WTC11 (cell line): Measurements from ENCODE around the gene POLA1. TPM values are rescaled to one million over a fixed set of nuclear protein-coding genes. Genes with fewer than 3 reads are reported as not detected.

ENCODE experiments used
- ATAC-seq: fragments of 200-7000 bp; cut with Tn5 transposase; 2 replicates; pipeline ENCODE4 v1.10.0; 2021; ENCODE audit warnings: mild to moderate bottlenecking, moderate library complexity
- CTCF ChIA-PET: fragments of 300-600 bp; sonication (Branson Sonifier 250); formaldehyde crosslinking; loops from one replicate; lab custom pipeline; 2021; ENCODE audit warnings: antibody characterized with exemption; lab: Charles Lee
- POLR2A ChIA-PET: fragments of 350-600 bp; sonication (Branson Sonifier 250); formaldehyde crosslinking; loops from one replicate; lab custom pipeline; 2021; ENCODE audit warnings: antibody characterized with exemption; lab: Charles Lee
- DNase-seq: peaks from one replicate; pipeline ENCODE4 v3.0.0; 2021; ENCODE audit warnings: low spot score
- H3K27ac Mint-ChIP-seq: 2 replicates; pipeline ENCODE4 v1.8.0; 2021; ENCODE audit warnings: mixed read lengths
- H3K27me3 Mint-ChIP-seq: 2 replicates; pipeline ENCODE4 v1.8.0; 2021; ENCODE audit warnings: low read depth, mild to moderate bottlenecking, moderate library complexity, mixed read lengths
- H3K36me3 Mint-ChIP-seq: 2 replicates; pipeline ENCODE4 v1.8.0; 2021; ENCODE audit warnings: mixed read lengths
- H3K4me1 Mint-ChIP-seq: 2 replicates; pipeline ENCODE4 v1.8.0; 2022; ENCODE audit warnings: mixed read lengths
- H3K4me3 Mint-ChIP-seq: 2 replicates; pipeline ENCODE4 v1.8.0; 2021; ENCODE audit warnings: mild to moderate bottlenecking, moderate library complexity, mixed read lengths
- H3K9me3 Mint-ChIP-seq: 2 replicates; pipeline ENCODE4 v1.8.0; 2021; ENCODE audit warnings: mixed read lengths
- E2F1 ChIP-seq: sonication (generic); formaldehyde crosslinking; IDR thresholded peaks from 2 replicates; pipeline ENCODE4 v1.8.0; 2022; ENCODE audit warnings: mild to moderate bottlenecking, missing genetic modification reagents
- EMX1 ChIP-seq: fragments of 250-450 bp; sonication (Bioruptor Pico); IDR thresholded peaks from 2 replicates; pipeline ENCODE4 v1.8.0; 2021; ENCODE audit warnings: mild to moderate bottlenecking
- ERG ChIP-seq: fragments of 250-450 bp; sonication (Bioruptor Pico); IDR thresholded peaks from 2 replicates; pipeline ENCODE4 v1.8.0; 2021; ENCODE audit warnings: mild to moderate bottlenecking
- FOXP4 ChIP-seq: sonication (generic); formaldehyde crosslinking; IDR thresholded peaks from 2 replicates; pipeline ENCODE4 v1.8.0; 2022; ENCODE audit warnings: mild to moderate bottlenecking, missing genetic modification reagents
- HMGA2 ChIP-seq: fragments of 250-450 bp; sonication (Bioruptor Pico); IDR thresholded peaks from 2 replicates; pipeline ENCODE4 v1.4.0; 2021; ENCODE audit warnings: mild to moderate bottlenecking, moderate library complexity
- JUN ChIP-seq: sonication (generic); formaldehyde crosslinking; IDR thresholded peaks from 2 replicates; pipeline ENCODE4 v1.8.0; 2023; ENCODE audit warnings: mild to moderate bottlenecking, missing genetic modification reagents
- MAX ChIP-seq: sonication (generic); formaldehyde crosslinking; IDR thresholded peaks from 2 replicates; pipeline ENCODE4 v1.8.0; 2022; ENCODE audit warnings: mild to moderate bottlenecking, missing genetic modification reagents
- RORB ChIP-seq: fragments of 250-450 bp; sonication (Bioruptor Pico); IDR thresholded peaks from 2 replicates; pipeline ENCODE4 v1.9.0; 2021; ENCODE audit warnings: mild to moderate bottlenecking
- TEAD4 ChIP-seq: sonication (generic); formaldehyde crosslinking; IDR thresholded peaks from 2 replicates; pipeline ENCODE4 v1.8.0; 2022; ENCODE audit warnings: mild to moderate bottlenecking, missing genetic modification reagents
- ZNF121 ChIP-seq: sonication (generic); formaldehyde crosslinking; IDR thresholded peaks from 2 replicates; pipeline ENCODE4 v1.8.0; 2023; ENCODE audit warnings: missing genetic modification reagents
- ZNF281 ChIP-seq: sonication (generic); formaldehyde crosslinking; IDR thresholded peaks from 2 replicates; pipeline ENCODE4 v1.8.0; 2023; ENCODE audit warnings: mild to moderate bottlenecking, missing genetic modification reagents
- ZNF416 ChIP-seq: fragments of 250-450 bp; sonication (Bioruptor Pico); IDR thresholded peaks from 2 replicates; pipeline ENCODE4 v1.9.0; 2021; ENCODE audit warnings: mild to moderate bottlenecking, inconsistent platforms
- ZSCAN18 ChIP-seq: fragments of 250-450 bp; sonication (Bioruptor Pico); IDR thresholded peaks from 2 replicates; pipeline ENCODE4 v2.1.2; 2022; ENCODE audit warnings: mild to moderate bottlenecking, moderate library complexity
- total RNA-seq: library from RNA; stranded (reverse); gene quantifications from 3 replicates; pipeline ENCODE4 v1.2.3, GENCODE V29; 2021

Gene POLA1
- total RNA-seq, 1 experiment from 2014 or later, result 29.9 TPM

- TF ChIP-seq ERG (no peak), HMGA2 (CRISPR knock-in tag) (no peak), E2F1 (CRISPR knock-in tag) (no peak), MAX (no peak), TEAD4 (CRISPR knock-in tag) (no peak), JUN (CRISPR knock-in tag) (no peak)
Measured at GRCh38 chrX:24661292-24661691, 32.4 kb upstream of the POLA1 start (continued).

- DNase-seq, result no peak
- ChIA-PET POLR2A (no interaction called here), CTCF (no interaction called here)
- Mint-ChIP-seq H3K9me3 (no peaks in the 10 kb centered on the region), H3K4me3 (no peak overlapping the region), H3K27me3 (no peaks in the 10 kb centered on the region), H3K27ac (no peak overlapping the region), H3K4me1 (peaks cover 14% of the 10 kb centered on the region), H3K36me3 (no peaks in the 10 kb centered on the region)
- no peak for ATAC-seq
- TF ChIP-seq ZSCAN18 (CRISPR knock-in tag), result no peak
- TF ChIP-seq ZNF281 (CRISPR knock-in tag), result no peak
- no peak for TF ChIP-seq RORB (CRISPR knock-in tag)
Measured at GRCh38 chrX:24662352-24662751, 31.4 kb upstream of the POLA1 start.

GRCh38 chrX:24668111-24668510, 25.6 kb upstream of the POLA1 start:
- H3K27ac Mint-ChIP-seq, result no peak overlapping the region
- no peak overlapping the region for H3K4me3 Mint-ChIP-seq
- ATAC-seq, result no peak
- H3K36me3 Mint-ChIP-seq, result no peaks in the 10 kb centered on the region
- ChIA-PET POLR2A (no interaction called here), CTCF (interaction anchor here (0.8 to 1.0 kb wide), 2 partner anchors 8 to 13 kb away, joined by 3 read pairs; no protein-coding TSS in a partner anchor)
- no peak for TF ChIP-seq EMX1
- TF ChIP-seq, all 79 proteins: peak for 0
- H3K9me3 Mint-ChIP-seq, result no peaks in the 10 kb centered on the region
- no peaks in the 10 kb centered on the region for H3K27me3 Mint-ChIP-seq
- peaks cover 12% of the 10 kb centered on the region for H3K4me1 Mint-ChIP-seq
- DNase-seq, result no peak

GRCh38 chrX:24672701-24673190, 21.0 kb upstream of the POLA1 start:
- no peaks in the 10 kb centered on the region for H3K27me3 Mint-ChIP-seq
- CTCF ChIA-PET, result interaction anchor here (0.7 to 1.1 kb wide), 2 partner anchors 17 to 386 kb away, joined by 3 read pairs; no protein-coding TSS in a partner anchor
- POLR2A ChIA-PET, result no interaction called here
- peak overlapping the region; percentile 34; the same call in 1 of the 2 replicates for H3K27ac Mint-ChIP-seq
- peaks cover 21% of the 10 kb centered on the region for H3K4me1 Mint-ChIP-seq
- ATAC-seq, result no peak
- no peak for DNase-seq
- H3K9me3 Mint-ChIP-seq, result no peaks in the 10 kb centered on the region
- no peak overlapping the region for H3K4me3 Mint-ChIP-seq
- TF ChIP-seq ZNF121 (no peak), ZNF416 (CRISPR knock-in tag) (no peak), FOXP4 (no peak)
- H3K36me3 Mint-ChIP-seq, result no peaks in the 10 kb centered on the region
